HG03565 (cell line): ENCODE measurements around the gene JAG1.

Experiments used
- ATAC-seq: cut with Tn5 transposase; IDR thresholded peaks from one replicate; pipeline ENCODE4 v1.9.1; 2021; ENCODE audit warnings: mild to moderate bottlenecking, moderate library complexity; ENCODE audit not compliant: unreplicated experiment

JAG1 gene

DNA sequence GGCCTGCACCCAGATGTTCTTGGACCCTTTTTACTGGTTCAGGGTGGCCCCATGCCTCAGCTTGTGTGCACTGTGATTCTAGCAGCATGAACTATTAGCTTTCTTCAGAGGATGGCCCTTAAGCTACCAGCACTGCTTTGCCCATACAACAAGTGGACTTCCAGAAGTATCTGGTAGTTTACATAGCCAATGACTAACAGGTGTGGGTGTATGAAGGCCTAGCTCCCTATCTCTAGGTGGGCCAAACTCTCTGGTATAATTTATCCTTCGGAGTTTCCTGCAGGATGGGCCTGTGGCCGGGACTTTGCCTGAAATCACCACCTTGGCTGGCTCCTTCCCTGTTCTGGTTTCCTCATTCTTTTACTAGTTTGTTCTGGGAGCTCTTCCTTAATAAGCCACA, 26.1 kb upstream of the JAG1 start:
- ATAC-seq, result no peak

DNA sequence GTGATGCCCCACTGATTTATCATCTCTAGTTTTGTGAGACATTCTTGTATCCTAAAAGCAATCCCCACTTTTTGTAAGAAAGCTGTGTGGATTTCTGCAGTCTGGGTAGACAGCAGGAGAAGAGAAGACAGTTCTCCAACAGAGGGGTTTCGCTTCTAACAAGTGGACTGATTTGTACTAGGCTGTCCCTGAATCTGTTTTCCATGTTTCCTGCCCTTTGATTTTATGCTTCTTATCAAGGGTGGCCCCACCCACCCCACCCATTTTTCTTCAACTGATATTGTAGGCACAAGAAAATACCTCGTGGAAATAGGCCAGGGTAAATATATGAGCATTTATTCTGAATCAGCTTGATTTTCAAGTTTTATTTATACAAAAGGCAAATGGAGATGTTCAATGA, 25.7 kb upstream of the JAG1 start:
- no peak for ATAC-seq

DNA sequence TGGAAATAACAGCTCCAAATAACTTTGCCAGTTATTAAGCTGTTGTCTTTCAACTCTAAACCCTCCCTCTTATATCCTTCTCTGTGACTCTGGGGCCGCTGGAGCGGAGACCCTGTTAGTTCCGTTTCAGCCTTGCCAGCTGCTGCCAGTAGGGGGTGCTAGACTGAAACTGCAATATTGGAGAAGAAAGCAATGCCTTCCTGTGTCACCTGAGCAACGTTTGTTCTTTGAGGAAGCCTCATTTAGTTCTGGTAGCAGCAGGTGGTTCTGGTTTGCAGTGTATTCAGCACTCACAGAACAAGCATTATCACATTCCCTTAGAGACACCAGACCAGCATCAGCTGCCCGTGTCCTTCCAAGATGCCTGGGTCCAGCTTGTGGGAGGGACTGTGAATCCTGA, 22.9 kb upstream of the JAG1 start:
- no peak for ATAC-seq

DNA sequence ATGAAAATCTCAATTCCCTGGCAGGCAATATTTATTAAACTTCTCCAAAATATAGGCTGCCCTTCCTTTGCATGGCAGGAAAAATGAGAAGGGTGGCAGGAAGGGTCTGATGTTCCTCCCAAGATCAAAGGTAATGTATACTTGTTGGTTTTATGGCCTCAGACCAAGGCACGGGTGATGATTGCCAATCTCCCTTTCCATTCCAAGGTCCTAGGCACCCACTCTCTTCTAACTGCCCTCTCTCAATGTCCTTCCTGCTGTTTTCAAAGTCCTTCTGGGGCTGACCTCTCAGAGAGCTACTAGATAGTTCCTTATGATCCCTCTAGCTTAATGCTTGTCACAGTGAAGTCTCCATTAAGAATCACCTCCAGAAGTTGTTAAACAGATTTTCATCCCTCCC, 15.6 kb upstream of the JAG1 start:
- ATAC-seq, result no peak

DNA sequence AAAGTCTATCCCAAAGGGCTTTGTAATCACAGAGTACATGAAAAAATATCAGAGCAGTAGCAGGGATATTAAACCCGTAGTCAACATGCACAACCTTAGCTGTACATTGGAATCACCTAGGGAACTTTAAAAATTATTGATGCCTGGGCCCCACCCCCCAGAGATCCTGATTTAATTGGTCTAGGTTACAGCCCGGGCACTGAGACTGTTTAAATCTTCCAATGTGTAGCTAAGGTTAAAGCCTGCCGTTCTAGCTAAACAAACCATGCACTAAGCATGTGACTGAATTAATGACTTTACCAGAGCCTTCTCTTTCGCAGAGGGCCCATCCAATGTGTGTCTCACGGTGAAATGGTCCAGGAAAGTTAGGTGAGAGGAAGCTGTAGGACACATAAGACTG, 14.1 kb upstream of the JAG1 start:
- no peak for ATAC-seq

DNA sequence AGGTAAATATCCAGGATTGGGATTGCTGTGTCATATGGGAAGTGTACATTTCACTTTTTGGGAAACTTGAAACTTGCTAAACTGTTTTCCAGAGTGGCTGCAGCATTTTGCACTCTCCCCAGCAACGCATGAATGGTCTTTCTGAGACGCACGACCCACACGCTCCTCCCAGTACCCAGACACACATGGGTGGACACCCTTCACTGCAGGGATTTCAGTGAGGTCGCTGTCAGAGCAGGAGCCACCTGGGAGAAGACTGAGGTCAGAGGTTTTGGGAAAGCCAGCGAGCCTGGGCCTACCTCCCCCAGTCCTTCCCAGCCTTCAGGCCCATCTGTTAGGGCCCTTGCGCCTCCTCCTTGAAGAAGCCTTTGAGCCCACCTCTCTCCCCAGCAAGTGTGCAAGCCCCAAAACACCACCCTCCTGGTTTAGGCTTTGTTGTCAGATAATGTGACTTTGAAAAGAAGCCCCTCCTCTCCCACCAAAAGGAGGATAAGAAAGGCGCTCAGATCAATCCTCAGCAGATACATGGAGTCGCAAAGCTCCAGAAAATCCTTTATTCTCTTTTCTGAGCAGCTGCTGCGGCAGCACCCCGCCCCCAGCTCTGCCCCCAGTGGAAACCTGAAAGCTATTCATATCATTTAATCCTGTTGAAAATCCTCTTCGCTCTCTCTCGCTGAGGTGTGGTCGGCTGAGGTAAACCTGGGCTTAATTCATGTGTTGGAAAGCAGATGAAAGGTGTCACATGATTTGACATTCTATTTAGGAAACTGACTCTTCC, 12.7 kb upstream of the JAG1 start:
- no peak for ATAC-seq

DNA sequence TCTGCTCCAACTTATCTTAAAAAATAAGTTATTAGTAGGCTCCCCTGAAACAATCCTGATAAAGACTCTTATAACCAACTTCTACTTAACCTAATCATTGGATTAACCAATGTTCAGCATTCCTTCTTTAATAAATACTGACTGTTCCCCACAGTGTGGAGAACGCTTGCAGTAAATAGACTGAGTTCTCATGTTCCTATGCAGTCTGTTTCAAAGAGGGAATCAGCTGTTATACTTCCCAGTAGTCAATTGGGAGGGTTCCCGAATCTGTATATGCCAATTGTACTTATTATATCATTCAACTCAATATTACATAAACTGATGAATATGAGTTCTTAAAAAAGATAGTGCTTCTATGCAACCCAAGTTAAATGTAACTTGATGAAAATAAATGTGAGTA, 9.7 kb upstream of the JAG1 start:
- no peak for ATAC-seq

DNA sequence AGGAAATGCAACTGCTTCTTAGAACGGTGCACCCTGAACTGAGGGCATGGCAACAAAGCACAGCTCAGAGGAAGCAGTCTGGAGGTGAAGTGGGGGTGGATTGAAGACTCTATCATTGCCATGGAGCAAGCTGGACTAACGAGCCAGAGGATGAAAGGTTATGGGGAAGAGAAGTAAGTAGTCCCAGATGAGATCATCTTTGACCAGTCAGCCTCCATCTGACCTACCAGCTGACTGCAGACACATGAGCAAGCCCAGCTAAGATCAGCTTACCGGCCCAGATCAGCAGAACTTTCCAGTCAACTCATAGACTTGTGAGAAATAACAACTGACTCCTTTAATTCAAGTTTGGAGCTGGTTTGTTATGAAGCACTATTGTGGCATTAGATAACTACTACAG, 9.1 kb upstream of the JAG1 start:
- ATAC-seq, result no peak

DNA sequence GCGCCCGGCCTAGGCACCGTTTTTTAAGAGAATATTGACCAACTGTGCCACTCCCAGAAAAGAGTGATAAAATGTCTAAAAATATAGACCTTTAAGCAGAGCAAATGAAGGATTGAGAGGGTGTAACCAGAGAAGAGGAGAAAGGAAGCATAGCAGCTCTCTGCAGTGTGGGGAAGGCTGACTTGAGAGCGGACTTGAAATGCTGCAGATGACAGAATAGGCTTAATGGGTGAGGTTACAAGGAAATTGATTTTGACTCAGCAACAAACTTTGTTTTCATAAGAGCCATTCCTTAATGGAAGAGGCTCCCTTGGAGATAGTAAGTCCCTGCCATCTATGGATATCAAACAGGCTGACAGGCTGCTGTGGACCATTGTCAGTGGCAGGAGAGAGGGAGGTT, 7.7 kb upstream of the JAG1 start:
- no peak for ATAC-seq

DNA sequence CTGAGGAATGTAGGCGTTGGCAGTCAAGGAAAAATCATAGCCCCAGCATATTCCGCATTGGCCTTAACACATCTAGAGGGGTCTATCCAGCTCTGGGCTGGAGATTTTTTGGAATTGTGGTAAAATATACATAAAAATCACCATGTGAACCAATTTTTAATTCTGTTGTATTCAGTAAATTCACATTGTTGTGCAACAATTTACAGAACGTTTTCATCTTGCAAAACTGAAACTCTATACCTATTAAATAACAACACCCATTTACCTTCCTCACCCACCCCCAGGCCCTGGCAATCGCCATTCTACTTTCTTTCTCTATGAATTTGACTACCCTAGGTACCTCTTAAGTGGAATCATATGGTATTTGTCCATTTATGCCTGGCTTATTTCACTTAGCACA, 6.8 kb upstream of the JAG1 start:
- no peak for ATAC-seq

DNA sequence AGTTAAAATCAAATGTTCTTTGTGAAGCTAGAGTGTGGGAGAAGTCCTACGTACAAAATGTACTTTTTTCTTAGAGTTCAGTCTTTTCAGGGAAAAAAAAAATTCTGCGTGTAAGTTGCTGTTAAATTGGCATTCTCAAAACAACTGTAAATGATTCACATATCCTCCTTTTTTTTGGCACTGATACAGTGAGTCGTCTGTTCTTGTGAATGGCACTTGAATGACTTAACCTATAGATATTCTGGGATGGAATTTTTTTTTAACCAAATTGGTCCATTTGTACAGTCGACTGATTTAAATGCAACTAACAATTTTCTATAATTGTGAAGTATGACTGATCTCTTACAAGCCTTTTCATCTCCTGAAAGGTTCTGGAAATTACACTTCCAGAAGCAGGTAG, 5.5 kb upstream of the JAG1 start:
- ATAC-seq, result no peak

DNA sequence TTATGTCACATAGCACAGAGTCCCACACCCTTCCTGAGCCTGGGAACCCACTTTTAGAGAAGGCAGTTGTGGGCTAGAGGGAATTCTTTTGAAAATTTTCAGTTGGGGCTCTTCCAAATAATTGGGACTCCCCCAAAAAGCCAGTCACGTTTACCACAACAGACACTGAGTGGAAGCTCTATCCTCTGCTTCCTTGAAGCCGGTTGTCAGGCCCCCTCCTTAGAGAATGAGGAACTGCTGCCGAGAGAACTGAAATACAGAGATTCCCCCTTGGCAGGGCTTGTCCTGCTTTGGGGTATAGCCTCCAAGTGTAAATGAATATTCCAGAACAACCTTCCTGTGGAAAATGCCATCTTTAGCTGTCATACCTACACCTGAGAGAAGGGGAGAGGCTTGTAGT, 2.7 kb upstream of the JAG1 start:
- ATAC-seq, result no peak

DNA sequence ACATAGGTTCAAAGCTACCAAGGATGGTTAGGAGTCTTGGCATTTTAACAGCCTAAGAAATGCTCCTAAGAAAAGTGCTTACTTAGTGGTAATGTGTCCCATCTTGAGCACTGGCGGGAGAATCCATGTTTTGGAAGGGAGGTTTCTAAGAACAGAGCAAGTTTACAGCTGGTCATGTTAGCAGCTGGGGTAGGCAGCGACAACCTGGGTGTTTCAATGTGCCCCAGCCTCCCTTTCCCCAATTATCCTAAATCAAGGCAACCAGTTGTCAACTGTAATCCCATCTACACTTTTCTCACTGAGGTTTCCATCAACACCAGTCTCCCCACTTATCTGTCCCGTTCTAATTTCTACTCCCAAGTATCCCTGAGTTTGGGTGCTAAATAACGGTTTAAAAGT, 1.6 kb upstream of the JAG1 start:
- no peak for ATAC-seq

DNA sequence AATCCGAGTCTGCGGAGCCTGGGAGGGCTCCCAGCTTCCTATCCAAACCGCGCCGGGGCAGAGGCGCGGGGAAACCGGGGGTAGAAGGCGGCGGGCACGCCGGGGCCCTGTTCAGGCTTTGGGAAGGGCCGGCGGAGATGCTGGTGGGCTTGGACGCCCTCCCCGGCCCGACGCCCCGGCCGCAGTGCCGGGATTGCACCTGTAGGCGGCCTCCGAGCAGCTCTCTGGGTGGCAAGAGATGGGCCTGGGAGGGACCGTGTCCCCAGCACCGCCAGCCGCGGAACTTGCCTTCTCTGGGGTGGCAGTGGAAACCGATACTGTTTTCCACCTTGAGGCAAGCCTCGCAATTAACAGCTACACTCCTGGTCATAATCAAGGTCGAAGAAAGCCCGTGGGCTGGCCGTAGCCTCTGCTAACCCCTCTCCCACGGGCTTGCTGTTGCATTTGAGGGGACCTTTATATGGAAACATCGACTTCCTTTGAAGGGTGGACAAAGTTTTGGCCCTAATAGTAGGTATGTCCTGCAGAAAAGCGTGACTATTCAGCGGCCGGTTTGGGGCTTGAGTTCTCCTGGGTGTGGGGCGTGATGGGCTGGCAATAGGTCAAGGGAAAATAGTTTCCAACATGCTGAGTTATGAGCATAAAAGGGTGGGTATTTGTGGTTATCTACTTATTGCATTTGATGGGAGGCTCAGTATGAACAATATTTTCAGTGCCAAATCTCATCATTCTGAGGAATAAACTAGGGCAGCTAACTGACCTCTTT, 1.1 kb upstream of the JAG1 start:
- peak; percentile 31 for ATAC-seq

DNA sequence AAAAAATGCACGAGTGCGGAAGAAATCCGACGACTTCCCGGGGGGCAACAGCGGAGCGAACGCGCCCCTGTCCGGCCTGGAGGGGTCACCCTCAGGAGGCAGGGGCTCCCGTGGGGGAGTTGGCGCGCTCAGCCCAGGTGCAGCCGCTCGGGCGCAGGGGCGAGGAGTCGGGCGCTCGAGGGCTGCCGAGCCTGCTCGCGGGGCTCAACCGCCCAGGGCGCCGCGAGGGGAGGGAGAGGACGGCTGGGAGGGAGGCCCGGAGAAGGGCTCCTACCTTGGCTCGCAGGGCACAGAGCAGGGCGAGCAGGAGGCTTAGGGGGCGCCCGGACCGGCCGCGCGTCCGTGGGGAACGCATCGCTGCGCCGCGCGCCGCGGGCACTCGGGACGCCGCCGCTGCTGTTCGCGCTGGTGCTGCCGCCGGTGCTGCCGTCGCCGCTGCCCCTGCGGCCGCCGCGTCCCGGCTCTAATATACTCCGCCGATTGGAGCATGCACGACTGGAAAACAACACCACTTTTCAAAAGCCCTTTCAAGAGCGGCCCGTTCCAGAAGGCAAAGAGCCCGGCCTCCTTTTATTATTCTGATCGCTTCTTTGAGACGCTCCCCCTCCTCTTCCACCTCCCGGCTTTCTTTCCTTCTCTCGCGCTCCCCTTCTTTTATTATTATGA, 490 bp downstream of the JAG1 start:
- ATAC-seq, result no peak

DNA sequence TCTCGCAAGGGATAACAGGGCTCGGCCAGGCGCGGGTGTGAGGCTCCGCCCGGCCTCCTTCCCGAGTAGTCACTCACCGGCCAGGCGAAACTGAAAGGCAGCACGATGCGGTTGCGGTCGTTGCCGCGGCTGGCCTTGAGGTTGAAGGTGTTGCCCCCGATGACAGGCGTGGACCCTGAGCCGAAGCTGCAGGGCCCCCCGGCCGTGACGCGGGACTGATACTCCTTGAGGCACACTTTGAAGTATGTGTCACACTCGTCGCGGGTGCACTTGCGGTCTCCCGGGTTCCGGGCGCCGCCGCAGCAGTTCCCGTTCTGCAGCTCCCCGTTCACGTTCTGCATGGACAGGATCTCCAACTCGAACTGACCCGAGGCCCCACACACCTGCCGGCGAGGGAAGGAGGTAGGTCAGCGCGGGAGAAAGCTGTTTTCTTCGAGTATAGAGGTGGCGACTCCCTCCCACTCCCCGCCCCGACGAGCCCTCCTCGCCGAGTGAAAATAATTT, 1.1 kb downstream of the JAG1 start:
- ATAC-seq, result no peak

DNA sequence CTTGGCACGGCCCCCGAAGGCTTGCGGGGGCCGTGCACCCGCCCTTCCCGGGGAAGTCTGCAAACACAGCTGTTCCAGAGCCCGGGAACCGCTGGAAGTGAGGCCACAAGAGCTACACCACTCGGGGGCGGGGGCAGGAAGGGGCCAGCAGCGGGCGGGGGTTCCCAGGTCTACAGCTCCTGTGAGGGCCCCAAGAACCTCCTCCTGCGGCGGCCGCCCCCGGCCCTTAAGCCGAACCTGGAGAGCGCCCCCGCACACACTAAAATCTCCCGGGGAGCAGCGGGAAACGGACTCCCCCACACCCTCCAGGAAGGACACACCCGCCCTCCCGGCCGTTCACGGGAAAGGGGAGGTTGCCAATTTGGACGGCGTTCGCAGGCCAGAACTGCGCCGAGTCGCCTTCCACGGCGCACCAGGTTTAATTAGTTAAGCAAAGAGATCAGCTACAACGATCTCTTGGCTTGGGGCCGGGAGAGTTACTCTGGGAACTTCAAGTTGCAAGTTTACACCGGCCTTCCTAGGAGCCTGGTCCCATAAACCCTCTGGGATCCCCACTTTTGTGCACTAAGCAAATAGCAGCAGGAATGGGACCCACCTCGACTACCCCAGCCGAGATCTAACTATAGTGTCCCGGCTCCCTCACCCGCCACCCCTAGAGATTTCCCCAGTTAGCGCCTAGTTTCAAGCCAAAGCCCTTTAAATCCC, 1.7 kb downstream of the JAG1 start:
- ATAC-seq, result no peak

DNA sequence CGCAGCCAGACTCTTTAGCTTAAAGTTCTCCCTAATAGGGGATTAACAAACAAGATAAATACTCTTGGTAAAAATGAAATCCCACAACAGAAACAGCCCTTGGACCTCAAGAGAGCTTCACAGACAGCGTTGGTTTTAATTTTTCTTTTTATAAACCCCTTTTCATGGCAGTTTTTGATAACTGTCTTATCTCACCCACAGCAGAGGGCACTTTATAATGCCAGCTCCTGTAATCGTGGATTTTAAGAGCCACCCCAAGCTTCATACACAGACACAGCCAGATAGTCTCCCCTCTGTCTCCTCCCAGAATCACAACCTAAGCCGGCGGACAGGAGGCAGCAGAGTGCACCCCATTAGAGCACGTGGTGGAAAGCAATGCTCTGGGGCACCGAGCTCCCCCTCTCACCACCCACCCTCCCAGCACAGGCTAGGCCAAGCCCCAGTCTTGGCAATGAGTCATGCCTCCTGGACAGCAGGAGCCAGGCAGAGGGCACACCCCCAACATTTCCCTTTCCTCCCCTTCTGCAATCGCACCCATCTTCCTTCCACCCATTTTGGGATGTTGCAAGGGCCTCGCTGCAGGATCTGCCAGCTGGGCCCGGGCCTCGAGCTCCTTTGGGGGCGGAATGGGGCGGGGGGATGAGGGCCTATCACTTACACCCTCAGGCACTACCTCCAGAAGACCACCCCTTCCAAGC, 2.4 kb downstream of the JAG1 start:
- peak; percentile 29 for ATAC-seq

DNA sequence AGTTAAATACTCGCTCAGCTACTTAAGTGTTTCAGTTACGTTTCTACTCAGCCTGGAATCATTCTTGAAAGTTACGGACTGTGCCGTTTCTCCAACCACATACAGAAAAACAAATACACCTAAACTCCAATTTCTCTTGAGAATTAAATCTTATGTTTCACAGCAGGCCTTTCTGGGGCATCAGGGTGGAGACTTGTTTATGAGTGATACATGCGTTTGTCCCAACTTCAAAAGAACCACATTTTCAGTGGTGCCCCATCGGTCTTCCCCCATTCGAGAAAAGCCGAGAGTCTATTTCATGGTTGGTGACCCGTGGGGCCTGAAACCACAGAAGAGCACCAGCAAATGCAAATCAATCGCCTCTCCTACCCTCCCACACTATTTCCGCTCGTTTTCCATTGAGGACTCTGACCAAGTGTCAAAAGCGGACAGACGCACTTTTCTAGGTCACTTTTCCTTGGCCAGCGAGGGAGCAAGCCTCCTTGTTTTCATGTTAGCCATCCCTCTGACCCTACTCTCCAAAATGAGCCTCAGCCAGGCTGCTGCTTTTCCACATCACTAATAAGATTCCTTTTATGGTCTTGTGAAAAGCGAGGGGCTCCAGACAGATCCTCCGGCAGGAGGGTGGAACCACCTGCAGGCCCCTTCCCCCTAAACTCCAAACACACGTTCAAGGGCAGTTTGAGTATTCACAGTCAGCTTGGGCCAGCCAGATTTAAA, 3.1 kb downstream of the JAG1 start:
- peak; percentile 26 for ATAC-seq

DNA sequence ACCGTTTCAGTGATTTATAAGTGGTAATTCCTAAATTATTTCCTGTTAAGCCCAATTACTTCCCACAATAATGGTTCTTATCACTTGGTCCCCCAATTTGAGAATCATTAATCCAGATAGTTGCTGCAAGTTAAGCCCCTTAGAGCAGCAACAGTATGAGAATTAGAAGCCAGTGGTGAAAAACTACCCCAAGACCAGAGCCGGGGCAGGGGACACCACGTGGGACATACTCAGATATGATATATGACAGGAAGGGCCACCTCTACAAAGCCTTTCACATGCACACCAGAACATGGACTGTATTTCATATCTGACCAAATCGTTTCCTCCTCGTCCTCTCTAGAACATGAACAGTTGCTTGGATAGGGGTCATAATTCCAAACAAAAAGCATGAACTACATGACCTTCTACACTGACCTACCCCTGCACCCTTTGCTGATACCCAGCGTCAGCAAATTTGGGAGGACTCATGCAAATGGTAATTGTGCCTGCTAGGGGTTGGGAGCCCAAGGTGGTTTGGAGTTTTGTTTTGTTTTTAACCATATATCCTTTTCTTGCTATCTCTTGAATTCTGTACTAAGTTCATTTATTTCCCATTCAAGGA, 3.9 kb downstream of the JAG1 start:
- ATAC-seq, result no peak
